Smooth muscle cell (in vitro differentiated cells): ENCODE measurements around the gene KIRREL3. TPM values are rescaled to one million over a fixed set of nuclear protein-coding genes. Genes with fewer than 3 reads are reported as not detected.

Experiments used
- DNase-seq: peaks from one replicate; lab custom pipeline; 2025; ENCODE audit not compliant: unreplicated experiment; lab: John Stamatoyannopoulos, UW
- H2AFZ ChIP-seq: fragments of 200-600 bp; sonication (generic); 2 replicates; pipeline ENCODE4 v1.6.0; 2016; ENCODE audit warnings: antibody characterized with exemption, low read depth, mild to moderate bottlenecking
- H3F3A ChIP-seq: fragments of 200-600 bp; sonication (generic); 2 replicates; pipeline ENCODE4 v1.6.0; 2017; ENCODE audit warnings: antibody characterized with exemption, low read depth
- H3K27ac ChIP-seq: fragments of 200-600 bp; sonication (generic); 2 replicates; pipeline ENCODE4 v1.5.1; 2016; ENCODE audit warnings: low read depth, mild to moderate bottlenecking
- H3K27me3 ChIP-seq: fragments of 200-600 bp; sonication (generic); 2 replicates; pipeline ENCODE4 v1.6.1; 2016; ENCODE audit warnings: low read depth, mild to moderate bottlenecking
- H3K36me3 ChIP-seq: fragments of 200-600 bp; sonication (generic); 2 replicates; pipeline ENCODE4 v1.5.1; 2016; ENCODE audit warnings: low read depth
- H3K4me1 ChIP-seq: fragments of 200-600 bp; sonication (generic); 2 replicates; pipeline ENCODE4 v1.5.1; 2016; ENCODE audit warnings: low read depth
- H3K4me2 ChIP-seq: fragments of 200-600 bp; sonication (generic); 2 replicates; pipeline ENCODE4 v1.6.0; 2016; ENCODE audit warnings: mild to moderate bottlenecking
- H3K4me3 ChIP-seq: fragments of 200-600 bp; sonication (generic); 2 replicates; pipeline ENCODE4 v1.5.1; 2016; ENCODE audit warnings: mild to moderate bottlenecking
- H3K79me2 ChIP-seq: fragments of 200-600 bp; sonication (generic); 2 replicates; pipeline ENCODE4 v1.6.0; 2016; ENCODE audit warnings: low read depth, mild to moderate bottlenecking
- H3K9ac ChIP-seq: fragments of 200-600 bp; sonication (generic); 2 replicates; pipeline ENCODE4 v1.6.0; 2016; ENCODE audit warnings: low read depth
- H3K9me3 ChIP-seq: fragments of 200-600 bp; sonication (generic); replicated peaks from 2 replicates; pipeline ENCODE4 v1.5.1; 2016; ENCODE audit warnings: low read depth
- H4K20me1 ChIP-seq: fragments of 200-600 bp; sonication (generic); 2 replicates; pipeline ENCODE4 v1.6.0; 2016; ENCODE audit warnings: low read depth
- WGBS: methylation state at CpG from one replicate; pipeline ENCODE4 v1.1.7; 2016; ENCODE audit warnings: low lambda C conversion rate; 5-methylcytosine and 5-hydroxymethylcytosine counted together
- polyA plus RNA-seq: library from polyadenylated mRNA; unstranded; fragments of >200 nt; fragmentation: Nextera tagmentation; extraction: Ambion mirVana; gene quantifications from 2 replicates; pipeline ENCODE4 v1.2.1, GENCODE V29; 2016
- total RNA-seq: library from RNA; depleted of rRNA; stranded (reverse); fragments of >200 nt; gene quantifications from 2 replicates; pipeline ENCODE4 v1.2.3, GENCODE V29; 2014
- TF ChIP-seq, protein P1 (sequence below): fragments of 200-600 bp; sonication (generic); IDR thresholded peaks from 2 replicates; pipeline ENCODE4 v1.5.1; 2017; ENCODE audit warnings: borderline replicate concordance, mild to moderate bottlenecking, antibody characterized with exemption; ENCODE audit not compliant: insufficient read depth, poor library complexity, severe bottlenecking

KIRREL3 gene
- total and polyA plus RNA-seq, 2 experiments from 2014 or later: 1.2 TPM; not detected in 1

DNA sequence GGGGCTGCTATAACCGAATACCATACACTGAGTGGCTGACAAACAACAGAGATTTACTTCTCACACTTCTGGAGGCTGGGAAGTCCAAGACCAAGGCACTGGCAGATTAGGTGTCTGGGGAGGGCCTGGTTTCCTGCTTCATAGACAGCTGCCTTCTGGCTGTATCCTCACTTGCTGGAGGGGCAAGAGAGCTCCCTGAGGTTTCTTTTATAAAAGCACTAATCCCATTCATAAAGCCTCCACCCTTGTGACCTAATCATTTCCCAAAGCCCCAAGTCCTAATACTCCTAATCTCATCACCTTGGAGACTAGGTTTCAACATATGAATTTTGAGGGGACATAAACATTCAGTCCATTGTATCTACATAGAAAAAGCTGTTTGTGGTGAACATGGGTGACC is 131.8 kb downstream of the KIRREL3 start:
- Histone ChIP-seq H3K9me3 (no peaks in the 10 kb centered on the region), H4K20me1 (no peaks in the 10 kb centered on the region), H2AFZ (no peak overlapping the region), H3K9ac (no peak overlapping the region), H3K4me2 (no peak overlapping the region), H3F3A (no peaks in the 10 kb centered on the region), H3K4me3 (no peak overlapping the region), H3K27me3 (peaks cover 5% of the 10 kb centered on the region), H3K36me3 (no peaks in the 10 kb centered on the region), H3K27ac (no peak overlapping the region), H3K4me1 (no peaks in the 10 kb centered on the region), H3K79me2 (no peaks in the 10 kb centered on the region)
- 56% methylated on average over 1 of the region's 1 CpG for WGBS
- DNase-seq: no peak
- TF ChIP-seq, protein P1, sequence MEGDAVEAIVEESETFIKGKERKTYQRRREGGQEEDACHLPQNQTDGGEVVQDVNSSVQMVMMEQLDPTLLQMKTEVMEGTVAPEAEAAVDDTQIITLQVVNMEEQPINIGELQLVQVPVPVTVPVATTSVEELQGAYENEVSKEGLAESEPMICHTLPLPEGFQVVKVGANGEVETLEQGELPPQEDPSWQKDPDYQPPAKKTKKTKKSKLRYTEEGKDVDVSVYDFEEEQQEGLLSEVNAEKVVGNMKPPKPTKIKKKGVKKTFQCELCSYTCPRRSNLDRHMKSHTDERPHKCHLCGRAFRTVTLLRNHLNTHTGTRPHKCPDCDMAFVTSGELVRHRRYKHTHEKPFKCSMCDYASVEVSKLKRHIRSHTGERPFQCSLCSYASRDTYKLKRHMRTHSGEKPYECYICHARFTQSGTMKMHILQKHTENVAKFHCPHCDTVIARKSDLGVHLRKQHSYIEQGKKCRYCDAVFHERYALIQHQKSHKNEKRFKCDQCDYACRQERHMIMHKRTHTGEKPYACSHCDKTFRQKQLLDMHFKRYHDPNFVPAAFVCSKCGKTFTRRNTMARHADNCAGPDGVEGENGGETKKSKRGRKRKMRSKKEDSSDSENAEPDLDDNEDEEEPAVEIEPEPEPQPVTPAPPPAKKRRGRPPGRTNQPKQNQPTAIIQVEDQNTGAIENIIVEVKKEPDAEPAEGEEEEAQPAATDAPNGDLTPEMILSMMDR: no peak

DNA sequence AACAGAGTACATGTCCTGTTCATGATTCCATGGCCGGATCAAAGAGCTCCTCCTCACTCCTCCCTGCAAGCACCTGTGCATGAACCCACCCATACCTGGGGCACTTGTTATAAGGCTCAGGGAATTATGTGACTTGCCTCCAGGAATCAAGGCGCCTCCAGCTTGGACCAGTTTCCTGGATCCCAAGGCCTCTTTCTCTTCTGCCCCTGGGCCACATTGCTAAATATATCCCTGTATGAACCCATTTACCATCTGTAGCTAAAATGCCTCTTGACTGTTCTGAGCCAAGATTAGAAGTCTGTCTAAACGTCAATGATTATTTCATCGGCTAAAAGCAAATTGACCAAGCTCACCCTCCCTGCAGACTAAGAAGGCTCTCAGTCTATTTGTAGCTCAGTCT is 135.6 kb downstream of the KIRREL3 start:
- no peaks in the 10 kb centered on the region for H4K20me1 ChIP-seq
- no peak overlapping the region for H3K27ac ChIP-seq
- no peaks in the 10 kb centered on the region for H3K4me1 ChIP-seq
- H3K4me2 ChIP-seq: no peak overlapping the region
- H3F3A ChIP-seq: no peaks in the 10 kb centered on the region
- no peaks in the 10 kb centered on the region for H3K36me3 ChIP-seq
- WGBS: 87% methylated on average over 4 of the region's 4 CpGs
- TF ChIP-seq, protein P1: no peak
- no peak overlapping the region for H2AFZ ChIP-seq
- DNase-seq: no peak
- no peaks in the 10 kb centered on the region for H3K79me2 ChIP-seq
- H3K9ac ChIP-seq: no peak overlapping the region
- peaks cover 28% of the 10 kb centered on the region for H3K27me3 ChIP-seq
- H3K9me3 ChIP-seq: no peaks in the 10 kb centered on the region
- H3K4me3 ChIP-seq: no peak overlapping the region

DNA sequence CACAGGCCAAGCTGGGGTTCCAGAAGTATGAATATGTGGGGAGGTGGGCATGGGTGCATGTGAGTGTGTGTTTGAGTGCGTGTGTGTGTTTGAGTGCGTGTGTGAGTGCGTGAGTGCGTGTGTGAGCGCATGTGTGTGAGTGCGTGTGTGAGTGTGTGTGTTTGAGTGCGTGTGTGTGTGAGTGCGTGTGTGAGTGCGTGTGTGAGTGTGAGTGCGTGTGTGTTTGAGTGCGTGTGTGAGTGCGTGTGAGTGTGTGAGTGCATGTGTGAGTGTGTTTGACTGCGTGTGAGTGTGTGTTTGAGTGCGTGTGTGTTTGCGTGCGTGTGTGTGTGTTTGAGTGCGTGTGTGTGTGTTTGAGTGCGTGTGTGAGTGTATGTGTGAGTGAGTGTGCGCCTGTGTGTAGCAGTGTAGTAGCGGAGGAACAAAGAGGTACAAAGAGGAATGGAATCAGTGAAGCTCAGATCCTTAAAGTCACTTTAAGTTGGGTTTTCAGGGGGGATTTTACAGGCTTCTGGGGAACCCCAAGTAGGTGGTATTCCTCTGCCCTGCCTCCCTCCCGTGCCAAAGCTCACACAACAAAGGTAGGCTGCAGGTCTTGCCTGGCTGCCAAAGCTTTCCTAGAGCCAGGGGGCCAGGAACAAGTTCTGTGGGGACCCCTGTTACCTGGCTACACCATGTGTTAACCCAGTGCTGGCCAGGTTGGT is 137.1 kb downstream of the KIRREL3 start:
- DNase-seq: no peak
- Histone ChIP-seq H3K9ac (no peak overlapping the region), H3K4me1 (no peaks in the 10 kb centered on the region), H2AFZ (no peak overlapping the region), H3K4me2 (no peak overlapping the region), H3F3A (no peaks in the 10 kb centered on the region), H3K27me3 (peaks cover 37% of the 10 kb centered on the region), H3K9me3 (no peaks in the 10 kb centered on the region), H3K4me3 (no peak overlapping the region), H3K79me2 (no peaks in the 10 kb centered on the region), H3K36me3 (no peaks in the 10 kb centered on the region), H3K27ac (no peak overlapping the region), H4K20me1 (no peaks in the 10 kb centered on the region)
- 78% methylated on average over 16 of the region's 21 CpGs for WGBS
- TF ChIP-seq, protein P1: no peak
